Measurements from ENCODE around the gene GKAP1.
"Not testable (repeated sequence)": the region's sequence is repeated elsewhere in the genome, so short reads cannot be mapped to it uniquely, and the experiment has no call there.

Gene GKAP1

GRCh38 chr9:83728591-83729368 lies 88.8 kb downstream of the GKAP1 start:
- DNase-seq, result not testable (repeated sequence)

GRCh38 chr9:83724436-83724835 lies 93.1 kb downstream of the GKAP1 start:
- DNase-seq, result no peak

- no peak for DNase-seq
Observed at GRCh38 chr9:83722726-83723495, 94.7 kb downstream of the GKAP1 start.

- no peak for DNase-seq
Observed at GRCh38 chr9:83721509-83721908, 96.1 kb downstream of the GKAP1 start.

- DNase-seq, result no peak
Observed at GRCh38 chr9:83715794-83716193, 101.8 kb downstream of the GKAP1 start.

- no peak for DNase-seq
Observed at GRCh38 chr9:83715221-83715620, 102.3 kb downstream of the GKAP1 start.

- DNase-seq, result no peak
Observed at GRCh38 chr9:83714329-83714728, 103.2 kb downstream of the GKAP1 start.

- DNase-seq, result peak; percentile 13
Observed at GRCh38 chr9:83708515-83709158, 108.9 kb downstream of the GKAP1 start.

- DNase-seq, result peak; percentile 89
Observed at GRCh38 chr9:83707768-83708514, 109.6 kb downstream of the GKAP1 start, which contains the start of gene UBQLN1. Gene UBQLN1, minus strand, starts transcription at chr9:83707958. Its CDS starts 279 bp downstream, at chr9:83707679.

- no peak for DNase-seq
Observed at GRCh38 chr9:83707518-83707767, 110.1 kb downstream of the GKAP1 start.

GRCh38 chr9:83706676-83707517 lies 110.7 kb downstream of the GKAP1 start:
- DNase-seq, result peak; percentile 54

- not testable (repeated sequence) for DNase-seq
Observed at GRCh38 chr9:83705219-83705651, 112.3 kb downstream of the GKAP1 start.

- no peak for DNase-seq
Observed at GRCh38 chr9:83701769-83702168, 115.8 kb downstream of the GKAP1 start.

- no peak for DNase-seq
Observed at GRCh38 chr9:83701286-83701685, 116.3 kb downstream of the GKAP1 start.

GRCh38 chr9:83699615-83700014 lies 118.0 kb downstream of the GKAP1 start:
- DNase-seq, result no peak

GRCh38 chr9:83698976-83699585 lies 118.5 kb downstream of the GKAP1 start:
- DNase-seq, result no peak

GRCh38 chr9:83691492-83691891 lies 126.1 kb downstream of the GKAP1 start:
- no peak for DNase-seq

All from activated gamma-delta T cell (primary cell).